ENCODE results near the gene HSD17B12.

HSD17B12 gene

GRCh38 chr11:43708776-43709175 is 28.2 kb downstream of the HSD17B12 start:
- CTCF ChIA-PET, result interaction anchor here (1.7 kb wide), 1 partner anchor 23 kb away, joined by 5 read pairs; no protein-coding TSS in a partner anchor
- no peak for DNase-seq (ENCODE audit: low read depth, low spot score)
- POLR2A ChIA-PET, result no interaction called here
- no peak for TF ChIP-seq CTCF (IDR thresholded peaks at IDR 0.05; ENCODE audit: insufficient read depth, low read length, missing control alignments)
- H3K4me3 ChIP-seq (ENCODE audit: low read depth, low read length), result no peak overlapping the region

GRCh38 chr11:43709689-43710088 is 29.2 kb downstream of the HSD17B12 start:
- DNase-seq (ENCODE audit: low read depth, low spot score), result no peak
- POLR2A ChIA-PET, result no interaction called here
- no peak overlapping the region for H3K4me3 ChIP-seq (ENCODE audit: low read depth, low read length)
- no peak for TF ChIP-seq CTCF (IDR thresholded peaks at IDR 0.05; ENCODE audit: insufficient read depth, low read length, missing control alignments)
- CTCF ChIA-PET, result no interaction called here

DNA sequence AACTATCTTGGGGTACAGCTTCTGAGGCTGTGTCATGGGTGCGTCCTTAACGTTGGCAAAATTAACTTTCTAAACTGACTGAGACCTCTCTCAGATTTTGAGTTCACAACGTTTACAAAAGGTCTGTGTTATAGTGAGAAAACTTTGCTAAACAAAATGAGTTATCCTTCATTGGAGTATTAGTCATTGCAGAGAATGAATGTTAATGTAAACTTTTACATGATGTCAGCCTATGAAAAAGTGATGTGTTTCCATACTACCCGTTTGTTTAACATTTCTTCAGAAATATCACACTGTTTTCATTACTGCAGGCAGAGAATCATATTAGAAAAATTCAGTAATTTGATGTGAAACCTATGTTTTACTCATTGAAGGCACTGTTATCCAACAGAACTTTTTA is 32.1 kb downstream of the HSD17B12 start:
- TF ChIP-seq CTCF (IDR thresholded peaks at IDR 0.05; ENCODE audit: insufficient read depth, low read length, missing control alignments), result no peak
- CTCF ChIA-PET, result no interaction called here
- no peak for DNase-seq (ENCODE audit: low read depth, low spot score)
- POLR2A ChIA-PET, result no interaction called here
- no peak overlapping the region for H3K4me3 ChIP-seq (ENCODE audit: low read depth, low read length)

DNA sequence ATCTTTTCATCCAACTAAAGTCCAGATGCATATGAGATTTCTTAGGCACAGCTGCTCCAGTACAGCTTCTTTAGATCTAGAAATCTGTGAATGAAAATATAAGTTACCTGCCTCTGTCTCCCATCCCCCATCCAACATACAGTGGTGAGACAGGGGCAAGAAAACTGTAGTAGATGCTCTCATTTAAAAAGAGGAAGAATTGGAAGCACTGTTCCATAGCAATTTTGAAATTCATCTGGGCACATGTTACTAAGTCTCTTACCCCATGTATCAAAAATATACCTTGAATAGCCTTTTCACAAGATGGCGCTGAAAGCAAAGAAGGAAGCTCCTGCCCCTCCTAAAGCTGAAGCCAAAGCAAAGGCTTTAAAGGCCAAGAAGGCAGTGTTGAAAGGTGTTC is 37.8 kb downstream of the HSD17B12 start:
- no peak overlapping the region for H3K4me3 ChIP-seq (ENCODE audit: low read depth, low read length)
- CTCF ChIA-PET, result interaction anchor here (0.6 to 1.7 kb wide), 2 partner anchors 107 to 135 kb away, joined by 3 to 4 read pairs; no protein-coding TSS in a partner anchor
- no peak for TF ChIP-seq CTCF (IDR thresholded peaks at IDR 0.05; ENCODE audit: insufficient read depth, low read length, missing control alignments)
- DNase-seq (ENCODE audit: low read depth, low spot score), result no peak
- POLR2A ChIA-PET, result no interaction called here

DNA sequence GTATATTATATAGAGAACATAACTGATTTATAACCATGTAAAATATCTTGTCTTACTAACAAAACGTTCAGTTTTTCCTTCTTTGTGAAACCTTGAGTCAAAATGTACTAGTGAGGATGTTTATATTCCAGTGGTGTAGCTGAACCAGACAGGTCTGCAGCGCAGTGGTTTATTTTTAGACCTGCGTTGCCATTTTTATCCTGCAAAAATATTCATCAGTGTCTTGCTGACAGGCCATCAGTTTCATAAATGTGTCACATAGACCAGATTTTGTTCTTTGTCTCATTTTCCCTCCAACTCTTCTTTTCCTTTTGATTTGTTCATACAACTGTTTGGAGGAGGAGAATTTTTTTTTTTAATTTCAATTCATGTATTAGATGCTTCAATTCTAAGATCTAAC is 43.1 kb downstream of the HSD17B12 start:
- ChIA-PET CTCF (no interaction called here), POLR2A (no interaction called here)
- no peak for DNase-seq (ENCODE audit: low read depth, low spot score)
- H3K4me3 ChIP-seq (ENCODE audit: low read depth, low read length), result no peak overlapping the region
- no peak for TF ChIP-seq CTCF (IDR thresholded peaks at IDR 0.05; ENCODE audit: insufficient read depth, low read length, missing control alignments)

DNA sequence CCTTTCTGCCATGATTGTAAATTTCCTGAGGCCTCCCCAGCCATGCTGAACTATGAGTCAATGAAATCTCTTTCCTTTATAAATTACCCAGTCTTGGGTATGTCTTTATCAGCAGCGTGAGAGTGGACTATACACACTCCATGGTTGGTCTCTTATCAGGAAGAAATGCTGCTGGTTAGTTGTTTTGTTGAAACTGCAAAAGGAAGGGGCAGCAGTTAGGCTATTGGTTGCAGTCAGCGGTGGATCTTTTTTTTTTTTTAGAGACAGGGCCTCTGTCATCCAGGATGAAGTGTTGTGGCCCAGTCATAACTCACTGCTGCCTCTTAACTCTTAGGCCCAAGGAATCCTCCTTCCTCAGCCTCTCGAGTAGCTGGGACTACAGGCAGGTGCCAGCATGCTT is 51.7 kb downstream of the HSD17B12 start:
- CTCF ChIA-PET, result no interaction called here
- no peak for DNase-seq (ENCODE audit: low read depth, low spot score)
- TF ChIP-seq CTCF (IDR thresholded peaks at IDR 0.05; ENCODE audit: insufficient read depth, low read length, missing control alignments), result no peak
- POLR2A ChIA-PET, result no interaction called here
- H3K4me3 ChIP-seq (ENCODE audit: low read depth, low read length), result no peak overlapping the region

Measured in AG04449 (cell line).